Suprapubic skin (tissue), 4 donors: ENCODE results near the gene CTDSP2.

Experiments used
- CTCF ChIP-seq, 2 donors: fragments of 200-600 bp in 1 of 2; fragments of 450-650 bp in 1 of 2; sonication (generic) in 1 of 2; IDR thresholded peaks; one replicate each; pipeline ENCODE4 v1.5.1; 2016 to 2019; ENCODE audit warnings: antibody characterized with exemption in 2 of 2, mild to moderate bottlenecking in 1 of 2, moderate library complexity in 1 of 2
- EP300 ChIP-seq: sonication (generic); formaldehyde crosslinking; IDR thresholded peaks from one replicate; pipeline ENCODE4 v1.6.1; 2017; ENCODE audit warnings: antibody characterized with exemption
- POLR2AphosphoS5 ChIP-seq, 3 donors: sonication (generic); formaldehyde crosslinking; IDR thresholded peaks; one replicate each; pipeline ENCODE4 v1.6.1; 2017; ENCODE audit warnings: antibody characterized with exemption in 3 of 3

- no peak for TF ChIP-seq EP300
- no peak for TF ChIP-seq CTCF (IDR thresholded peaks at IDR 0.05)
- TF ChIP-seq POLR2AphosphoS5 (IDR thresholded peaks at IDR 0.05) = no peak
Observed at GRCh38 chr12:57851552-57851951, 5.0 kb upstream of the CTDSP2 start.
